ENCODE measurements around the gene SETBP1. TPM values are rescaled to one million over a fixed set of nuclear protein-coding genes. Genes with fewer than 3 reads are reported as not detected.

The SETBP1 gene
- total and polyA plus RNA-seq, 2 donors from 2014 or later = 2.7 to 71.7 TPM

DNA sequence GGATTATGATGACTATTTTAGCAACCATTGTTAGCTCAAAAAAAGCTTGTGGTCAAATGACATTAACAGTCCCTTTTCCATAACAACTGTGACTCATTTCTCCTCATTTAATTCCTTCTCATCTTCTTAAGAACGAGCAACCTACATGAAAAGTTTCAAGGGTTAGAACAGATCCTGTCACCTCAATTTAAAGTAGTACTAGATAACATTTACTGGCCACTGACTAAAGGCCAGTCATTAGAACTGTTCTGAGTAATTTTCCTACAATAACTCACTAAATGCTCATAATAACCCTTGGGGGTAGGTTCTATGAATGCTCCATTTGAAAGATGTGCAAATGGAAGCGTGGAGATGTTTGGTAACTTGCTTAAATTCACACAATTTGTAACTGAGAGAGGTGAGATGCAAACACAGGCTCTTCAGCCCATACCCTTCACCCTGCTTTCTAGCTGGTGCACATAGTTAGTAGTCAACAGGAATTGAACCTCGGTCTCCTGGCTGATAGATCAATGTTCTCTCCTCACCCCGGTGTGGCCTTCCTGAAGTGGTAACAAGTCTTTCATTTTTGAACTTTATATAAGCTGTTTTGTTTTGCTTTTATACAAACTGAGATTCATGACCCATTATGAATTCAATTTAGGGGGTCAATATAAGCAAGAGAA lies 212.5 kb downstream of the SETBP1 start:
- no peak overlapping the region for H3K27ac ChIP-seq (ENCODE audit: low read depth in 2 of 2, low read length in 2 of 2)
- intact Hi-C loops (cut with DNase I) = no loop called here
- H3K27me3 ChIP-seq (ENCODE audit: control insufficient read depth, insufficient read depth, low read length) = no peaks in the 10 kb centered on the region
- peaks cover 3 to 11% (median 9%) of the 10 kb centered on the region in 3 donors for H3K4me1 ChIP-seq (ENCODE audit: control insufficient read depth in 2 of 3, insufficient read depth in 2 of 3, low read depth in 1 of 3, low read length in 3 of 3)
- H3K4me3 ChIP-seq (ENCODE audit: low read length in 3 of 3) = no peak overlapping the region
- no peak overlapping the region for H3K9ac ChIP-seq (ENCODE audit: low read length in 3 of 3)
- TF ChIP-seq, protein P1, sequence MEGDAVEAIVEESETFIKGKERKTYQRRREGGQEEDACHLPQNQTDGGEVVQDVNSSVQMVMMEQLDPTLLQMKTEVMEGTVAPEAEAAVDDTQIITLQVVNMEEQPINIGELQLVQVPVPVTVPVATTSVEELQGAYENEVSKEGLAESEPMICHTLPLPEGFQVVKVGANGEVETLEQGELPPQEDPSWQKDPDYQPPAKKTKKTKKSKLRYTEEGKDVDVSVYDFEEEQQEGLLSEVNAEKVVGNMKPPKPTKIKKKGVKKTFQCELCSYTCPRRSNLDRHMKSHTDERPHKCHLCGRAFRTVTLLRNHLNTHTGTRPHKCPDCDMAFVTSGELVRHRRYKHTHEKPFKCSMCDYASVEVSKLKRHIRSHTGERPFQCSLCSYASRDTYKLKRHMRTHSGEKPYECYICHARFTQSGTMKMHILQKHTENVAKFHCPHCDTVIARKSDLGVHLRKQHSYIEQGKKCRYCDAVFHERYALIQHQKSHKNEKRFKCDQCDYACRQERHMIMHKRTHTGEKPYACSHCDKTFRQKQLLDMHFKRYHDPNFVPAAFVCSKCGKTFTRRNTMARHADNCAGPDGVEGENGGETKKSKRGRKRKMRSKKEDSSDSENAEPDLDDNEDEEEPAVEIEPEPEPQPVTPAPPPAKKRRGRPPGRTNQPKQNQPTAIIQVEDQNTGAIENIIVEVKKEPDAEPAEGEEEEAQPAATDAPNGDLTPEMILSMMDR (IDR thresholded peaks at IDR 0.05; ENCODE audit: borderline replicate concordance, extremely low read depth, insufficient read depth) = no peak
- H3K36me3 ChIP-seq (ENCODE audit: control insufficient read depth in 2 of 3, insufficient read depth in 3 of 3, low read length in 3 of 3) = no peaks in the 10 kb centered on the region
- DNase-seq (no peak), FAIRE-seq (no peak)
- peaks cover 0 to 6% (median 0%) of the 10 kb centered on the region in 3 donors for H3K9me3 ChIP-seq (ENCODE audit: control insufficient read depth in 2 of 3, insufficient read depth in 1 of 3, low read length in 3 of 3)

DNA sequence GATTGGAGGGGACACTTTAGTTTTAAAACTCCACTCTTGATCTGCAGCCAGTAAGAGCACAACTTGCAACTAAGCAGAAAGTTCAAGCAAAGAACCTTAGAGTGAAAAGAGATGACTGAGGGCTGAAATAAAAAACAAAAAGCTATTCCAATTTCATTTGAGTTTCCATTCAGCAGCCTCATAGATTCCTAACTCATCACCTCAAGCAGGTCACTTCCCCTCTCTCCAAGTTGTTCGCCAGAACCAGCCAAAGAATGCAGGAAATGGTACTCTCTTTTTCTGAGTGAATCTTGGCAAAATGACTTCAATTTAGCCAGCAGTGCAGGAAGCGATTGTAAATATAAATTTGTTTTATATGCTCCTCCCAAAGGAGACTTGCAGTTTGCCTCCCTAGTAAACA lies 213.3 kb downstream of the SETBP1 start:
- DNase-seq (no peak), FAIRE-seq (no peak)
- H3K9me3 ChIP-seq (ENCODE audit: control insufficient read depth in 2 of 3, insufficient read depth in 1 of 3, low read length in 3 of 3) = peaks cover 0 to 6% (median 0%) of the 10 kb centered on the region in 3 donors
- no peaks in the 10 kb centered on the region for H3K27me3 ChIP-seq (ENCODE audit: control insufficient read depth, insufficient read depth, low read length)
- no peak overlapping the region for H3K4me3 ChIP-seq (ENCODE audit: low read length in 3 of 3)
- H3K9ac ChIP-seq (ENCODE audit: low read length in 3 of 3) = no peak overlapping the region
- H3K27ac ChIP-seq (ENCODE audit: low read depth in 2 of 2, low read length in 2 of 2) = no peak overlapping the region
- TF ChIP-seq, protein P1 (IDR thresholded peaks at IDR 0.05; ENCODE audit: borderline replicate concordance, extremely low read depth, insufficient read depth) = no peak
- peaks cover 0 to 8% (median 4%) of the 10 kb centered on the region in 3 donors for H3K4me1 ChIP-seq (ENCODE audit: control insufficient read depth in 2 of 3, insufficient read depth in 2 of 3, low read depth in 1 of 3, low read length in 3 of 3)
- intact Hi-C loops (cut with DNase I) = no loop called here
- no peaks in the 10 kb centered on the region for H3K36me3 ChIP-seq (ENCODE audit: control insufficient read depth in 2 of 3, insufficient read depth in 3 of 3, low read length in 3 of 3)

DNA sequence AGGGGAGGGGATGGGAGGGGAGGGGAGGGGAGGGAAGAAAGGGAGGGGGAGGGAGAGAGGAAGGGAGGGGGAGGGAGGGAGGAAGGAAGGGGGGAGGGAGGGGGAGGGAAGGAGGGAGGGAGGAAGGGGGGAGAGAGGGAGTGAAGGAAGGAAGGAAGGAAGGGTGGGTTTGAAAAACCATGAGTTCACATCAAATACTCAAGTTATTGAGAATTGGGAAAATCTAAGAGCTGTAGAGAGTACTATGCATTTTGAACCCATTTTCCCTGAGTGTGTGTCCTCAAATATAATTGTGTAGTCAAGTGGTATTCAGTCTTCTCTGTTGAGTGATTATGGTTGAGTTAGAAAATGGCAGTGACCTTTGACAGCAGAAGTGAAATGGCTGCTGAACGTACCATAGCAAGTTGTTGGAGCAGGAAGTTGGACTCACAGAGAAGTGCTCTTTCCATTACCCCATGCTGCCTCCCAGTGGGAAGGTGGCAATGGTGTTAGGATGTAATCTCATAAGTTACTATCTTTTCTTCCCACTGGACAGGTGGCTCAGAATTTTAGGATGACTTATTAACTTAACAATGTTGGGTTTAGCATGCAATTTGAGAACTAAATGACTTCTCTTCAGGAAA lies 214.6 kb downstream of the SETBP1 start:
- intact Hi-C loops (cut with DNase I) = no loop called here
- TF ChIP-seq, protein P1 (IDR thresholded peaks at IDR 0.05; ENCODE audit: borderline replicate concordance, extremely low read depth, insufficient read depth) = peak; percentile 53
- peak in 1 of 5 donors; percentile 47 for DNase-seq

More for the DNA sequence above, 214.6 kb downstream of the SETBP1 start:
- no peaks in the 10 kb centered on the region for H3K36me3 ChIP-seq (ENCODE audit: control insufficient read depth in 2 of 3, insufficient read depth in 3 of 3, low read length in 3 of 3)
- FAIRE-seq = no peak
- peaks cover 0 to 6% (median 0%) of the 10 kb centered on the region in 3 donors for H3K9me3 ChIP-seq (ENCODE audit: control insufficient read depth in 2 of 3, insufficient read depth in 1 of 3, low read length in 3 of 3)
- no peak overlapping the region for H3K27ac ChIP-seq (ENCODE audit: low read depth in 2 of 2, low read length in 2 of 2)
- H3K4me1 ChIP-seq (ENCODE audit: control insufficient read depth in 2 of 3, insufficient read depth in 2 of 3, low read depth in 1 of 3, low read length in 3 of 3) = peaks cover 0 to 8% (median 4%) of the 10 kb centered on the region in 3 donors
- no peak overlapping the region for H3K9ac ChIP-seq (ENCODE audit: low read length in 3 of 3)
- no peak overlapping the region for H3K4me3 ChIP-seq (ENCODE audit: low read length in 3 of 3)
- no peaks in the 10 kb centered on the region for H3K27me3 ChIP-seq (ENCODE audit: control insufficient read depth, insufficient read depth, low read length)

Data from kidney (tissue), 14 donors.